GM12874 (cell line): ENCODE data around the gene BCAM.

Experiments used
- TF ChIP-seq, protein P1 (sequence below): IDR thresholded peaks from 2 replicates; pipeline ENCODE4 v1.5.1; 2011; ENCODE audit warnings: low read depth, mild to moderate bottlenecking, control low read depth, low read length, moderate library complexity; ENCODE audit not compliant: insufficient read depth

Gene BCAM

DNA sequence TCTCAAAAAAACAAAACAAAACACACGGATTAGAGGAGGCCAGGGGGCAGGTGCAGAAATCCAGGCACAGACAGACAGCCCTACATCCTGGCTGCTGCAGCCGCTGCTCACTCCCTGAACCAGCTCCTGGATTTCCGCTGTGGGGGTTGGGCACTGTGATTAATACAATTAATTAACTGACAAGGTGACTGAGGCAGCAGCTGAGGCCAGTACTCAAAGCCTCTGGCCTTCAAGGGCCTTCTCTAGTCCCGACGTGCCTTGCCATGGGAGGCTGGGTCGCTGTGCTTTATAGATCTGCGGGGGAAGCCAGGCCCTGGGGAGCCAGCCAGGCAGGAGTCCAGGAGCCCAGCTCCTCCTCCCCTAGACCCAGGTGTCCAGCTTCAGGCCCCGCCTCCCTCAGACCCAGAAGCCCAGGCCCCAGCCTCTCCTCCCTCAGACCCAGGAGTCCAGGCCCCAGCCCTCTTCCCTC is 41.8 kb downstream of the BCAM start:
- TF ChIP-seq, protein P1, sequence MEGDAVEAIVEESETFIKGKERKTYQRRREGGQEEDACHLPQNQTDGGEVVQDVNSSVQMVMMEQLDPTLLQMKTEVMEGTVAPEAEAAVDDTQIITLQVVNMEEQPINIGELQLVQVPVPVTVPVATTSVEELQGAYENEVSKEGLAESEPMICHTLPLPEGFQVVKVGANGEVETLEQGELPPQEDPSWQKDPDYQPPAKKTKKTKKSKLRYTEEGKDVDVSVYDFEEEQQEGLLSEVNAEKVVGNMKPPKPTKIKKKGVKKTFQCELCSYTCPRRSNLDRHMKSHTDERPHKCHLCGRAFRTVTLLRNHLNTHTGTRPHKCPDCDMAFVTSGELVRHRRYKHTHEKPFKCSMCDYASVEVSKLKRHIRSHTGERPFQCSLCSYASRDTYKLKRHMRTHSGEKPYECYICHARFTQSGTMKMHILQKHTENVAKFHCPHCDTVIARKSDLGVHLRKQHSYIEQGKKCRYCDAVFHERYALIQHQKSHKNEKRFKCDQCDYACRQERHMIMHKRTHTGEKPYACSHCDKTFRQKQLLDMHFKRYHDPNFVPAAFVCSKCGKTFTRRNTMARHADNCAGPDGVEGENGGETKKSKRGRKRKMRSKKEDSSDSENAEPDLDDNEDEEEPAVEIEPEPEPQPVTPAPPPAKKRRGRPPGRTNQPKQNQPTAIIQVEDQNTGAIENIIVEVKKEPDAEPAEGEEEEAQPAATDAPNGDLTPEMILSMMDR, result no peak

DNA sequence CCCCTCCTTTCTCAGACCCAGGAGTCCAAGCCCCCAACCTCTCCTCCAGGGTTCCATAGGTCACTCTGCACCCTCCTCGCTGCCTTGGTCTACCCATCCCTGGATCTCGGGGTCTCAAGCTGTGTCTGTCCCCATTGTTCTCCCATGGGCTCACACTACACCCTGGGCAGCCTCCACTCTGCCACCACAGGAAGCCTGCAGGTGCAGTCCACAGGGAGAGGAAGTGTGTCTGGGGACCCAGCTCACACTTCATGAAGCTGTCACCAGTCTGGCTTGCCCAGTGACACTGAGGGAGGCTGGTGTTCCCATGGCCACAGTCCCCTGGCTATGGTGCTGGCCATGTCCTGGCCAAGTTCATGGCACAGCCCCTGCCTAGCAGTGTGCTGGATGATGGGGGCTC is 42.5 kb downstream of the BCAM start:
- TF ChIP-seq, protein P1, result no peak

DNA sequence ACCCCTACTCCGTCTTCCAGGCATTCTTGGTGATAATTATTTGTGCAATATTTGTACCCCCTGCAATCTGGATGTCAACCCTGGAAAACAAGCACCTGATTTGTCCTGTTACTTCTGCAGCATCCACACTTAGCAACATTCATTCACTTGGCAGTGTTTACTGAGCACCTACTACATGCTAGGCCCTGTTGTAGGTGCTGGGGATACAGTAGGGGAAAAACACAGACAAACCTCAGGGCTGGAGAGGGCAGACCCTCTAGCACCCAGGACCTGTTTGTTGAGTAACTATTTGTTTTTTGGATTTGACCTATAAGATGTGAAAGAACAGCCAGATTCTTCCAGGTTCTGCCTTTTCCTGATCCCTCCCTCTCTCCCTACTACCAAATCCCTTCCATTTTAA is 46.7 kb downstream of the BCAM start:
- TF ChIP-seq, protein P1, result no peak

DNA sequence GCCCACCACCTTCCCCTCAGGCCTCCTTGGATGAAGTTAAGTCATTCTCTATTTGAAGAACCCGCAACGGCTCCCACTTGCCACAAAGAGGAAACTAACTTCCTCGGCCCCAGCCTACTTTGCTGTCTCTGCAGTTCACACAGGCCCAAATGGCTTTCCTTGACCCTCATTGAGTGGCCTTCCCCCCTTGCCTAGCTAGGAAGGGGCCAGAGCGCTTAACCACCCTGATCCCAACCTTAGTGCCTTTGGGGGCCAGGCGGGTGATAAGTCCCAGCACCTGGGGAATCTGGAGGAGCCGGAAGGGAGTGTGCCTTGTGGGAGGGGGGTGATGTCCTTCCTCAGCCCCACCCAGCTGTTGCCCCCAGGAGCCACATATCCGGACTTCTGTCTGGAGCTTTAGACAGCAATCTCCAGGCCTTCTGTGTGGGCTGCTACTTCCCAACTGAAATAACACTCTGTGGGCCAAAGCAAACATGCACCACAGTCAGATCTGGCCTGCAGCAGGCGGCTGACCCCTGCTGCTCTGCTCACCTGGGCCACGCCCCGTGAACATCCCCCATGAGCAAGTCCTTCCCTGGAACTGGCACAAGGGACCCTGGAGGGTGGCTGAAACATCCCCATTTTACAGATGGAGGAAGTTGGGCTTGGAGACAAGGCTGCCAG is 47.6 kb downstream of the BCAM start:
- TF ChIP-seq, protein P1, result no peak

DNA sequence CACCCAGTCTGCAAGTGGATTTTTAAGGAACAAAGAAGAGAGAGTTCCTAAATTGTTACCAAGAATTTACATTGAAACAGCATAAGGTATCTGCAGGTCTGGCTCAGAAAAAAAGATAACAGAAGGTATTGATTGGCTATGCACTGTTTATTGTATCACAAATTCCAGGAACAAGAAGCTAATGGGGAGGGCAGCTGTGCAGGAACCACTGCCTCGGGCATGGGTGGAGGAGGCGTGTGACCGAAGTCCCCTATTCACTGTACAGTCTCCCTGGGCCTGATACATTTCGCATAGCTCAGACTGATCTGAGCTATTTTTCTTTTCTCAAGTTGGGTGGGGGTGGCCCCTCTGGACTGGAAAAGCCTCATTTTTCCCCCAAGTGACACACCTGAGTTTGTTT is 48.9 kb downstream of the BCAM start:
- TF ChIP-seq, protein P1, result no peak

DNA sequence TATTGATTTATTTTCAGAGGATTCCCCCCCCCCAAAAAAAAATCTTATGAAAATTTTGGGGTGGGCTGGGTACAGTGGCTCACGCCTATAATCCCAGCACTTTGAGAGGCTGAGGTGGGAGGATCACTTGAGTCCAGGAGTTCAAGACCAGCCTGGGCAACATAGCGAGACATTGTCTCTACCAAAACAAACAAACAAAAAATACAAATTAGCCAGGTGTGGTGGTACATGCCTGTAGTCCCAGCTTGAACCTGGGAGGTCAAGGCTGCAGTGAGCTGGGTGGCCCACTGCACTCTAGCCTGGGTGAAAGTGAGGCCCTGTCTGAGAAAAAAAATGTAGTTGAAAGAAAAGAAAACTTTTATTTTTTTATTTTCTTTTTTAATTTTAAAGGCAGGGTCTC is 55.1 kb downstream of the BCAM start:
- TF ChIP-seq, protein P1, result no peak

DNA sequence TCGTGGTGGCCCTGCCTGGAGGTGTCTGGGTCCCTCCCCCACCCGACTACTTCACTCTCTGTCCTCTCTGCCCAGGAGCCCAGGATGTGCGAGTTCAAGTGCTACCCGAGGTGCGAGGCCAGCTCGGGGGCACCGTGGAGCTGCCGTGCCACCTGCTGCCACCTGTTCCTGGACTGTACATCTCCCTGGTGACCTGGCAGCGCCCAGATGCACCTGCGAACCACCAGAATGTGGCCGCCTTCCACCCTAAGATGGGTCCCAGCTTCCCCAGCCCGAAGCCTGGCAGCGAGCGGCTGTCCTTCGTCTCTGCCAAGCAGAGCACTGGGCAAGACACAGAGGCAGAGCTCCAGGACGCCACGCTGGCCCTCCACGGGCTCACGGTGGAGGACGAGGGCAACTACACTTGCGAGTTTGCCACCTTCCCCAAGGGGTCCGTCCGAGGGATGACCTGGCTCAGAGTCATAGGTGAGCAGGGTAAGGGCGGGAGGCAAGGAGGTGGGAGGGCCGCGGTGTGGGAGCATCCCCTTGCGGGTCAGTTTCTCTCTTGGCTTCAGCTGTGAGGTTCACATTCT is 56.4 kb downstream of the BCAM start:
- TF ChIP-seq, protein P1, result no peak
